GM18951 (cell line): ENCODE results near the gene TXLNB.

Experiments used
- POLR2A ChIP-seq: IDR thresholded peaks from 4 replicates; pipeline ENCODE4 v1.6.1; 2011; ENCODE audit warnings: mild to moderate bottlenecking; ENCODE audit not compliant: insufficient read length, insufficient read depth; ENCODE audit errors: extremely low read depth
- in situ Hi-C: fragments of 300-500 bp; cut with MboI; formaldehyde crosslinking; loops from one replicate; pipeline ENCODE4 v1.12.0; 2022; ENCODE audit warnings: low sequenced_read_pairs, mixed read lengths, inconsistent platforms; ENCODE audit not compliant: unreplicated experiment

TXLNB gene

GRCh38 chr6:139277161-139277560 lies 14.6 kb downstream of the TXLNB start:
- TF ChIP-seq POLR2A = no peak
- in situ Hi-C loops = no loop called here

GRCh38 chr6:139275279-139276055 lies 16.3 kb downstream of the TXLNB start:
- no peak for TF ChIP-seq POLR2A
- in situ Hi-C loops = no loop called here

- TF ChIP-seq POLR2A = no peak
- in situ Hi-C loops = no loop called here
Observed at GRCh38 chr6:139271056-139271455, 20.7 kb downstream of the TXLNB start.

GRCh38 chr6:139270249-139270648 lies 21.5 kb downstream of the TXLNB start:
- in situ Hi-C loops = no loop called here
- TF ChIP-seq POLR2A = no peak

- TF ChIP-seq POLR2A = no peak
- in situ Hi-C loops = no loop called here
Observed at GRCh38 chr6:139265512-139266190, 26.1 kb downstream of the TXLNB start.

- in situ Hi-C loops = no loop called here
- TF ChIP-seq POLR2A = no peak
Observed at GRCh38 chr6:139262519-139263300, 29.1 kb downstream of the TXLNB start.

- TF ChIP-seq POLR2A = no peak
- in situ Hi-C loops = no loop called here
Observed at GRCh38 chr6:139257821-139258398, 33.9 kb downstream of the TXLNB start.

- TF ChIP-seq POLR2A = no peak
- in situ Hi-C loops = no loop called here
Observed at GRCh38 chr6:139257291-139257690, 34.5 kb downstream of the TXLNB start.

GRCh38 chr6:139256087-139256486 lies 35.7 kb downstream of the TXLNB start:
- no peak for TF ChIP-seq POLR2A
- in situ Hi-C loops = no loop called here

GRCh38 chr6:139254196-139254595 lies 37.6 kb downstream of the TXLNB start:
- in situ Hi-C loops = no loop called here
- no peak for TF ChIP-seq POLR2A

- in situ Hi-C loops = no loop called here
- no peak for TF ChIP-seq POLR2A
Observed at GRCh38 chr6:139253656-139254055, 38.1 kb downstream of the TXLNB start.

- no peak for TF ChIP-seq POLR2A
- in situ Hi-C loops = no loop called here
Observed at GRCh38 chr6:139251691-139252390, 40.0 kb downstream of the TXLNB start.
